ENCODE results near the gene STX1B. TPM values are rescaled to one million over a fixed set of nuclear protein-coding genes. Genes with fewer than 3 reads are reported as not detected.

STX1B gene
- total RNA-seq, 1 donor from 2014 or later = 4.5 TPM

DNA sequence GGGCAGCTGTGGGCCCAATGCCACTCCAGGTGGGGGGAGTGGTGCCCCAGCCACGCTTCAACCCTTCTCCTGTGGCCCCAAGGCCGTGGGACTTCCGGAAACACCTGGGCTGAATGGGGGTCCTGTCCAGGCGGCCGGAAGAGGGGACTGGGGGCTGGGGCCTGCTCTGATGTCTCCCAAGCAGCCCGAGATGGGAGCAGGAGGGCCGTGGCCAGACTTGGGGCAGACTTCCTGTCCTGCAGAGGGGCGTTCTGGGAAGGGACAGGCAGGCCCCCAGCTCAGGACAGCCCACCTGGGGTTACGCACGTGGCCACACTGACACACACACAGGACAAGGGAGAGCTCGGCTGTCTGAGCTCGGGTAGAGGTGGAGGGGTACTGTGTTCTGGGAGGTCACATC, 20.3 kb downstream of the STX1B start:
- Mint-ChIP-seq H3K36me3 (ENCODE audit: unreplicated experiment) (no peaks in the 10 kb centered on the region), H3K4me3 (ENCODE audit: unreplicated experiment) (no peak overlapping the region), H3K4me1 (ENCODE audit: unreplicated experiment) (peaks cover 10% of the 10 kb centered on the region), H3K27ac (ENCODE audit: unreplicated experiment) (no peak overlapping the region), H3K27me3 (ENCODE audit: unreplicated experiment) (no peaks in the 10 kb centered on the region), H3K9me3 (ENCODE audit: unreplicated experiment) (no peaks in the 10 kb centered on the region)
- TF ChIP-seq, protein P1, sequence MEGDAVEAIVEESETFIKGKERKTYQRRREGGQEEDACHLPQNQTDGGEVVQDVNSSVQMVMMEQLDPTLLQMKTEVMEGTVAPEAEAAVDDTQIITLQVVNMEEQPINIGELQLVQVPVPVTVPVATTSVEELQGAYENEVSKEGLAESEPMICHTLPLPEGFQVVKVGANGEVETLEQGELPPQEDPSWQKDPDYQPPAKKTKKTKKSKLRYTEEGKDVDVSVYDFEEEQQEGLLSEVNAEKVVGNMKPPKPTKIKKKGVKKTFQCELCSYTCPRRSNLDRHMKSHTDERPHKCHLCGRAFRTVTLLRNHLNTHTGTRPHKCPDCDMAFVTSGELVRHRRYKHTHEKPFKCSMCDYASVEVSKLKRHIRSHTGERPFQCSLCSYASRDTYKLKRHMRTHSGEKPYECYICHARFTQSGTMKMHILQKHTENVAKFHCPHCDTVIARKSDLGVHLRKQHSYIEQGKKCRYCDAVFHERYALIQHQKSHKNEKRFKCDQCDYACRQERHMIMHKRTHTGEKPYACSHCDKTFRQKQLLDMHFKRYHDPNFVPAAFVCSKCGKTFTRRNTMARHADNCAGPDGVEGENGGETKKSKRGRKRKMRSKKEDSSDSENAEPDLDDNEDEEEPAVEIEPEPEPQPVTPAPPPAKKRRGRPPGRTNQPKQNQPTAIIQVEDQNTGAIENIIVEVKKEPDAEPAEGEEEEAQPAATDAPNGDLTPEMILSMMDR (IDR thresholded peaks at IDR 0.05) = no peak
- DNase-seq (ENCODE audit: extremely low spot score, unreplicated experiment) = no peak

GRCh38 chr16:30989469-30990047, 20.9 kb downstream of the STX1B start:
- no peaks in the 10 kb centered on the region for H3K27me3 Mint-ChIP-seq (ENCODE audit: unreplicated experiment)
- no peaks in the 10 kb centered on the region for H3K36me3 Mint-ChIP-seq (ENCODE audit: unreplicated experiment)
- TF ChIP-seq, protein P1 (IDR thresholded peaks at IDR 0.05) = no peak
- H3K9me3 Mint-ChIP-seq (ENCODE audit: unreplicated experiment) = no peaks in the 10 kb centered on the region
- DNase-seq (ENCODE audit: extremely low spot score, unreplicated experiment) = no peak
- H3K4me1 Mint-ChIP-seq (ENCODE audit: unreplicated experiment) = peaks cover 13% of the 10 kb centered on the region
- no peak overlapping the region for H3K27ac Mint-ChIP-seq (ENCODE audit: unreplicated experiment)
- no peak overlapping the region for H3K4me3 Mint-ChIP-seq (ENCODE audit: unreplicated experiment)

DNA sequence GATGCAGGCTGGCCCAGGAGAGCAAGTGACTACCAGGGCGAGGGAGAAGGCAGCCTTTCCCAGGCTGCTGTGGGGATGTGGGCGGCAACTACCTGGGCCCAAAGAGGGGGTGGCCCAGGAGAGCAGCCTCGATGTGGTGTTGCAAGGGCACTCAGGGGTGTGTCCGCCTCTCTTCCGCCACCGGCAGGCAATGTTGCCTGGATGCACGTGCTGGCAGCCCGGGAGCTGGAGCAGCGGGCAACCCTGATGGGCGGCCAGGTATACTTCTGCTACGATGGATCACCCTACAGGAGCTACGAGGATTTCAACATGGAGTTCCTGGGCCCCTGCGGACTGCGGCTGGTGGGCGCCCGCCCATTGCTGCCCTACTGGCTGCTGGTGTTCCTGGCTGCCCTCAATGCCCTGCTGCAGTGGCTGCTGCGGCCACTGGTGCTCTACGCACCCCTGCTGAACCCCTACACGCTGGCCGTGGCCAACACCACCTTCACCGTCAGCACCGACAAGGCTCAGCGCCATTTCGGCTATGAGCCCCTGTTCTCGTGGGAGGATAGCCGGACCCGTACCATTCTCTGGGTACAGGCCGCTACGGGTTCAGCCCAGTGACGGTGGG, 22.8 kb downstream of the STX1B start:
- Mint-ChIP-seq H3K9me3 (ENCODE audit: unreplicated experiment) (no peaks in the 10 kb centered on the region), H3K4me3 (ENCODE audit: unreplicated experiment) (no peak overlapping the region), H3K36me3 (ENCODE audit: unreplicated experiment) (peaks cover 2% of the 10 kb centered on the region), H3K27me3 (ENCODE audit: unreplicated experiment) (no peaks in the 10 kb centered on the region), H3K27ac (ENCODE audit: unreplicated experiment) (no peak overlapping the region), H3K4me1 (ENCODE audit: unreplicated experiment) (peaks cover 13% of the 10 kb centered on the region)
- TF ChIP-seq, protein P1 (IDR thresholded peaks at IDR 0.05) = no peak
- no peak for DNase-seq (ENCODE audit: extremely low spot score, unreplicated experiment)

GRCh38 chr16:30986129-30986991, 24.1 kb downstream of the STX1B start:
- H3K27ac Mint-ChIP-seq (ENCODE audit: unreplicated experiment) = no peak overlapping the region

More at GRCh38 chr16:30986129-30986991, 24.1 kb downstream of the STX1B start:
- no peak for DNase-seq (ENCODE audit: extremely low spot score, unreplicated experiment)
- Mint-ChIP-seq H3K4me1 (ENCODE audit: unreplicated experiment) (peaks cover 13% of the 10 kb centered on the region), H3K9me3 (ENCODE audit: unreplicated experiment) (no peaks in the 10 kb centered on the region), H3K4me3 (ENCODE audit: unreplicated experiment) (no peak overlapping the region), H3K27me3 (ENCODE audit: unreplicated experiment) (no peaks in the 10 kb centered on the region), H3K36me3 (ENCODE audit: unreplicated experiment) (peaks cover 9% of the 10 kb centered on the region)
- TF ChIP-seq, protein P1 (IDR thresholded peaks at IDR 0.05) = no peak
